Adrenal gland (tissue), 5 donors: ENCODE data around the gene TRMU.

Experiments used
- POLR2A ChIP-seq, 2 donors: fragments of 450-650 bp; IDR thresholded peaks; one replicate each; pipeline ENCODE4 v1.6.1; 2017; ENCODE audit warnings: antibody characterized with exemption in 2 of 2, mild to moderate bottlenecking in 2 of 2, moderate library complexity in 1 of 2
- TF ChIP-seq, protein P1 (sequence below), 6 experiments: fragments of 450-650 bp in 4 of 6; fragments of 200-600 bp in 2 of 6; sonication (generic) in 1 of 6; IDR thresholded peaks; 1 replicate in 5 of 6; 2 replicates in 1 of 6; pipeline versions ENCODE4 v1.5.1 to v1.8.0; 2016 to 2021; ENCODE audit warnings: antibody characterized with exemption in 6 of 6, mild to moderate bottlenecking in 2 of 6, moderate library complexity in 1 of 6
- donor health status: DM: no; HTN: no; CAD: no.

DNA sequence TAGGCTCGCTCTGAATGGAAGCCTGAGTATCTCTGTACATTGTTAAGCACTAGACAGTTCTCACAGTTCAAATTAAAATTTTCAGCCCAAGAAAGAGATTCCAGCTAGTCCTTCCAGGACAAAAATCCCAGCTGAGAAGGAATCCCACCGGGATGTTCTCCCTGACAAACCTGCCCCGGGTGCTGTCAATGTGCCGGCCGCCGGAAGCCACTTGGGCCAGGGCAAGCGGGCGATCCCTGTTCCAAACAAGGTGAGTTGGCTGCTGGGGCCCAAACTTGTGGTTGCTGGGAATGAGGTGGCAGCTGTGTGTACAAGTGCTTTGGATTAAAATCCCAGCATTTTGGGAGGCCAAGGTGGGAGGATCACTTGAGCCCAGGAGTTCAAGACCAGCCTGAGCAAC lies 23.5 kb upstream of the TRMU start:
- TF ChIP-seq, protein P1, sequence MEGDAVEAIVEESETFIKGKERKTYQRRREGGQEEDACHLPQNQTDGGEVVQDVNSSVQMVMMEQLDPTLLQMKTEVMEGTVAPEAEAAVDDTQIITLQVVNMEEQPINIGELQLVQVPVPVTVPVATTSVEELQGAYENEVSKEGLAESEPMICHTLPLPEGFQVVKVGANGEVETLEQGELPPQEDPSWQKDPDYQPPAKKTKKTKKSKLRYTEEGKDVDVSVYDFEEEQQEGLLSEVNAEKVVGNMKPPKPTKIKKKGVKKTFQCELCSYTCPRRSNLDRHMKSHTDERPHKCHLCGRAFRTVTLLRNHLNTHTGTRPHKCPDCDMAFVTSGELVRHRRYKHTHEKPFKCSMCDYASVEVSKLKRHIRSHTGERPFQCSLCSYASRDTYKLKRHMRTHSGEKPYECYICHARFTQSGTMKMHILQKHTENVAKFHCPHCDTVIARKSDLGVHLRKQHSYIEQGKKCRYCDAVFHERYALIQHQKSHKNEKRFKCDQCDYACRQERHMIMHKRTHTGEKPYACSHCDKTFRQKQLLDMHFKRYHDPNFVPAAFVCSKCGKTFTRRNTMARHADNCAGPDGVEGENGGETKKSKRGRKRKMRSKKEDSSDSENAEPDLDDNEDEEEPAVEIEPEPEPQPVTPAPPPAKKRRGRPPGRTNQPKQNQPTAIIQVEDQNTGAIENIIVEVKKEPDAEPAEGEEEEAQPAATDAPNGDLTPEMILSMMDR (IDR thresholded peaks at IDR 0.05) = no peak
- no peak for TF ChIP-seq POLR2A (IDR thresholded peaks at IDR 0.05)
